ENCODE results near the gene UTS2B. TPM values are rescaled to one million over a fixed set of nuclear protein-coding genes. Genes with fewer than 3 reads are reported as not detected.

The UTS2B gene
- total and polyA plus RNA-seq, 10 of the 15 experiments (the other 5 are each of a cell fraction or from before 2014, with no cell fraction given), result 0.15 to 0.72 (median 0.44) TPM

- peaks cover 17% of the 10 kb centered on the region for H3K4me1 ChIP-seq (ENCODE audit: control insufficient read depth, insufficient read depth, low read length)
- H3K36me3 ChIP-seq (ENCODE audit: control insufficient read depth in 2 of 2, insufficient read depth in 2 of 2, low read length in 1 of 2), result peaks cover 14% of the 10 kb centered on the region in 2 experiments
- no peaks in the 10 kb centered on the region for H3K27me3 ChIP-seq (replicated peaks in 1 of 2; ENCODE audit: control insufficient read depth in 2 of 2, insufficient read depth in 2 of 2, low read length in 1 of 2)
- WGBS (ENCODE audit: insufficient coverage, insufficient replicate concordance, low lambda C conversion rate, missing lambda C conversion rate), result 6% methylated on average over 2 of the region's 2 CpGs
- no peak for DNase-seq (ENCODE audit: low read depth, low spot score)
- ATAC-seq, result peak; percentile 44
- no peak overlapping the region for H3K4me3 ChIP-seq
- ChIA-PET CTCF (interaction anchor here (0.8 to 4.2 kb wide), 9 partner anchors 14 to 115 kb away, joined by 3 to 35 read pairs (median 3); no protein-coding TSS in a partner anchor), RAD21 (ENCODE audit: unreplicated experiment) (interaction anchor here (0.6 to 9.9 kb wide), 13 partner anchors 10 to 115 kb away, joined by 3 to 108 read pairs (median 4); no protein-coding TSS in a partner anchor), SMC1A (ENCODE audit: uncharacterized antibody, unreplicated experiment) (interaction anchor here (0.7 to 11.9 kb wide), 21 partner anchors 8 to 224 kb away, joined by 3 to 208 read pairs (median 5); partner anchors contain the start of genes CCDC50 and UTS2B), POLR2A (interaction anchor here (0.6 to 3.1 kb wide), 12 partner anchors 11 to 114 kb away, joined by 3 to 15 read pairs (median 6); no protein-coding TSS in a partner anchor)
- peak overlapping the region; percentile 39 for H3K4me2 ChIP-seq (ENCODE audit: control insufficient read depth, insufficient read depth)
- intact Hi-C loops (cut with micrococcal nuclease; ENCODE audit: unreplicated experiment) (no loop called here), in situ Hi-C loops (cut with MboI) (no loop called here)
- TF ChIP-seq KAT2A (conservative IDR thresholded peaks at IDR 0.05; ENCODE audit: control insufficient read depth, low read depth, low read length), result no peak
- peak in 1 of 2 experiments; percentile 10; a peak in 1 of 4 replicates for TF ChIP-seq ETV6 (conservative IDR thresholded peaks at IDR 0.05 in 1 of 2, IDR thresholded peaks at IDR 0.05 in 1 of 2; ENCODE audit: borderline replicate concordance in 1 of 2, low read depth in 1 of 2)
- TF ChIP-seq NFXL1 (IDR thresholded peaks at IDR 0.05; ENCODE audit: borderline replicate concordance), result no peak
- peak; percentile 37; the same call in 1 of the 2 replicates for TF ChIP-seq RELB (IDR thresholded peaks at IDR 0.05; ENCODE audit: low read depth)
- no peak for TF ChIP-seq ZNF687 (IDR thresholded peaks at IDR 0.05)
- 0 out of 2 replicates have a peak, but pooled peaks have one; percentile 12 for TF ChIP-seq IKZF1 (conservative IDR thresholded peaks at IDR 0.05)
- no peak for TF ChIP-seq KDM1A (IDR thresholded peaks at IDR 0.05; ENCODE audit: borderline replicate concordance)
- TF ChIP-seq NFIC (IDR thresholded peaks at IDR 0.05; ENCODE audit: low read depth, low read length), result 0 out of 2 replicates have a peak, but pooled peaks have one; percentile 47
- H3K27ac ChIP-seq (ENCODE audit: control insufficient read depth, insufficient read depth), result peak overlapping the region; percentile 29
- no TSS peak for BruUV-seq (replicated peaks)
- no peaks in the 10 kb centered on the region for H3K9me3 ChIP-seq (replicated peaks; ENCODE audit: control insufficient read depth, insufficient read depth, low read length)
- no peak overlapping the region for H3K9ac ChIP-seq (ENCODE audit: control insufficient read depth, insufficient read depth, low read length)
- no peak for FAIRE-seq
- H2AFZ ChIP-seq (ENCODE audit: control insufficient read depth, low read depth, low read length), result no peak overlapping the region; the same call in 1 of the 2 replicates
- peaks cover 13% of the 10 kb centered on the region for H3K79me2 ChIP-seq (ENCODE audit: control insufficient read depth, insufficient read depth, low read length)
- no peaks in the 10 kb centered on the region for H4K20me1 ChIP-seq (ENCODE audit: control insufficient read depth, insufficient read depth)
Measured at GRCh38 chr3:191358929-191359328, 28.6 kb upstream of the UTS2B start.
